Measurements from ENCODE around the gene RHOD.

RHOD gene, protein sequence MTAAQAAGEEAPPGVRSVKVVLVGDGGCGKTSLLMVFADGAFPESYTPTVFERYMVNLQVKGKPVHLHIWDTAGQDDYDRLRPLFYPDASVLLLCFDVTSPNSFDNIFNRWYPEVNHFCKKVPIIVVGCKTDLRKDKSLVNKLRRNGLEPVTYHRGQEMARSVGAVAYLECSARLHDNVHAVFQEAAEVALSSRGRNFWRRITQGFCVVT
- total RNA-seq, result 0 to 0.07 reads per million in 2 donors

DNA sequence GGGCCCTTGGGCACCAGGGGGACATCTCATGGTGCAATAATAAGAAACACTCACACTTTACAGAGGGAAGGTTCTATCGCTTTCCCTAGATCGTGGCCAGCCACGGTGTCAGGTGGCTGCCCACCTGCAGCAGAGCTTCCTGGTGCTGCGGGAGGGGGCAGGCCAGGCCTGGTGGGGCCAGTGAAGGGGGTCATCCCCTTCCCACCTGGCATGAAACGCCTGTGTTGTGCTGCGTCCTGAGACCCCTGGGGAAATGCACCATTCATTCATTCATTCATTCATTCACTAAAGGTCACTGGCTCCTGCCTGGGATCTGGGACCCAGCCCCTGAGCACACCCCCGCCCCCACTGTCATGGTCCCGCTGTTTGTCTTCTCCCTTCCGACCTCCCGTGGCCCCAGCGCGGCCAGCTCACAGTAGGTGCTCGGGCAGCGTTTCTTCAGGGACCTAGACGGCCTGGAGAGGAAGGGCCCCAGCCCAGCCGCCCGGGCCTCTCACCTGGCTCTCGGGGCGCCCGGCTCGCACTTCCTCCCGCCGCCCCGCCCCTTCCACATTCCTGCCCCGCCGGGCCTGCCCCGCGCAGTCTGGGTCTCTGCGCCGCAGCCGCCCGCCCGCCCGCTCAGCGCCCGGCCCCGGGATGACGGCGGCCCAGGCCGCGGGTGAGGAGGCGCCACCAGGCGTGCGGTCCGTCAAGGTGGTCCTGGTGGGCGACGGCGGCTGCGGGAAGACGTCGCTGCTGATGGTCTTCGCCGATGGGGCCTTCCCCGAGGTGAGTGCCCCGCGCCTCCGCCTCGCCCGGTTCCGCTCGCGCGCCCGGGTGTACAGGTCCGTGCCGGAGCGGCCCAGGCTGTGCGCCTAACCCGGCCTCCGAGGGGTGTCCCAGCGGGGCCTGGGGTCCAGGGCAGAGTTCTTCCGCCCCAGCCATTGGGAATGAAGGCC lies at the start of gene RHOD:
RHOD (plus strand) TSS at position 581 of the 938 bp plus-strand sequence; CDS start at position 637, 56 bp downstream.
- DNase-seq, result peak in 1 of 5 experiments; percentile 15

DNA sequence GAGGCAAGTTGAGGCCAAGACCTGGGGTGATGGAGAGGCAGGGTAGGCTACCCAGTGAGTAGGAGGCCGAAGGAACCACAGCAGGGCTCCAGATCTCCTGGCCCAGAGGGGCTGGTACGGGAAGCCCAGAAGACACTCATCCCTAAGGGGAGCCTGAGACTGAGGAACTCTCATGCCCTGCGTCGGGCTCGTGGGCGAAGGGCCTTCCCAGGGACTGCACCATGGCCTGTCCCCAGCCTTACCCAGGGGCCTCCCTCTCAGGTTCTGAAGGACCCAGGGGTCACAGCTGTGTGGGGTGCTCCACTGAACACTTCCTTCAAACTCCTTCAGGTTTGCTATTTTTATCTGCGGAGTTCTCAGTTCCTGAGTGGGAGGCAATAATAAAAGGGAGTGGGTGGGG lies 49.5 kb upstream of the RHOD start:
- DNase-seq, result no peak

DNA sequence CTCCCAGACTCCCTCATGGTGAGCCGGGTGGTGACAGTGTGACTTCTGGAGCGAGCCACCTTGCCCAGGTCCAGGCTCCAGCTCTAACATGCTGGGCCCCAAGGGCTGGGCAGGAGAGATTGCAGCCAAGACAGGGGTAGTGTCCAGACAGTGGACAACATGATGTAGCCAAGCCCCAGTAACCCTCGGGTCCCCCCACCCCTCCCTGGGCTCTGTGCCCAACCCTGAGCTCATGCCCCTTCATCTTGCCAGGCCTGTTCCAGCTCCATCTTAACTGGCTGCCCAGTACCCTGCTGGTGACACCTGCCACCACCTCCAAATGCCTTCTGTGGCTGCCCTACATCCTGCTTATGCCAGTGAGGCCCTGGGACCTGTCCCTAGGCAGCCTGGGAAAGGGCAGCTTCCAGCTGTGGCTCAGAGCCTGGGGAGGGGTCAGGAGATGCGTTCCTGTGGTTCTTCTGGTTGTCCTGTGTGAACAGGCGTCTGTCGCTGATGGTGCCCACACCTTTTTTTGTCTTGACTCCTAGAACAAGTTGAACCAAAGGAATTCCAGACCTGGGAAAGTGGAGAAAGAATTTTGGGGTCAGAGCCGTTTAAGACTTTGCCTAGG lies 46.2 kb upstream of the RHOD start:
- DNase-seq, result no peak

DNA sequence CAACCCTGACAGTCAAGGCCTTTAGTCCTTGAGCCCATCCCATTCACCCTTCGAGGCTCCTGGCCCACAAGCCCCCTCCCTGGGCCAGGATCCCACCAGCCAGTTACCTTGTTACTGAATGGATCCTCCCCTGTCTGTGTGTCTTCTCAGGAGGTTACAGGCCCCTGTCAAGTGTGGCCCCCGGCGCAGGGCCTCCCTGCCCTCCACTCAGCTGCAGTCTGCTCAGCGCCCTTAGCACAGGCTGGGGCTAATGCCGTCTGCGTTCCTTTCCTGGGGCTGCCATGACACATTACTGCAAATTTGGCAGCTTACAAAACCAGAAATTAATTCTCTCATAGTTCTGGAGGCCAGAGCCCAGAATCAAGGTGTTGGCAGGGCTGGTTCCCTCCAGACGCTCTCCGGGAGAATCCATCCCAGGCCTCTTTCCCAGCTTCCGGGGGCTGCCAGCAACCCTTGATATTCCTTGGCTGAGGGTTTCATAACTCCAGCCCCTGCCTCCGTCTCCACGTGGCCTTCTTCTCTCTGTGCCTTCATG lies 43.1 kb upstream of the RHOD start:
- DNase-seq, result no peak

DNA sequence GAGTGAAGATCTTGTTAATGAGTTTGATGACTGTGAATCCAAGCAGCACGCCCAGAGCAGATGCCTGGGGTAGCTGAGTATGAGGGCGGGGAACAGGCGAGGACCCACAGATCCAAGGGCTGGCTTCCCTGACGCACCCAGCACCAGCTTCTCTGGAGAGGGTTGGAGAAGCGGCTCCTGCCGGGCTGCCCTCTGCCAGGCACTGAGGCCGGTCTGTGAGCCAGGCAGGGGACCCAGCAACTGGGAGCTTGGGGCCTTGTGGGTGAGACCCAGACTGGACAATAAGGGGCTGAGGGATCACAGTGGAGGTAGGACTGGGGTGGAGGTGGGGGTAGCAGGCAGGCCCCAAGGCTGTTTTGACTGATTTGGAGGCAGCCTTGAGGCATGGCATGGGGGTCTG lies 42.3 kb upstream of the RHOD start:
- DNase-seq, result no peak

DNA sequence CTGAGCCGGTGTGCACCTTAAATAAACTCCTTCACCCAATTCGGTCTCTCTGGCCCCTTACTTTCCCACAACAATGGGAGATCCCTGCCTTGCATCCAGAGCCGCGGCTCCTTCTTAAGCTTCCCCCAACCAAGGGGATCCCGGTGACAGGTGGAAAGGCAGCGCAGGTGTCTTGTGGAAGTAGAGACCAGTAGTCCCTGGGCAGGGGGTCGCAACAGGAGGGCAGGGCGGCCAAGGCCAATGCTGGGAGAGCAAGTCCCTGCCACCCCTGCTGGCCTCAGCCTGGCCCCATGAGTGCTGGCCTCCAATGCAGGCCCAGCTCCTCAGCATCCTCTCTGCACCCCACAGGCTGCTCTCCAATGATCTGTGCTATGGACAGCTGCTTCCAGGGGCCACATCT lies 41.6 kb upstream of the RHOD start:
- DNase-seq, result no peak

DNA sequence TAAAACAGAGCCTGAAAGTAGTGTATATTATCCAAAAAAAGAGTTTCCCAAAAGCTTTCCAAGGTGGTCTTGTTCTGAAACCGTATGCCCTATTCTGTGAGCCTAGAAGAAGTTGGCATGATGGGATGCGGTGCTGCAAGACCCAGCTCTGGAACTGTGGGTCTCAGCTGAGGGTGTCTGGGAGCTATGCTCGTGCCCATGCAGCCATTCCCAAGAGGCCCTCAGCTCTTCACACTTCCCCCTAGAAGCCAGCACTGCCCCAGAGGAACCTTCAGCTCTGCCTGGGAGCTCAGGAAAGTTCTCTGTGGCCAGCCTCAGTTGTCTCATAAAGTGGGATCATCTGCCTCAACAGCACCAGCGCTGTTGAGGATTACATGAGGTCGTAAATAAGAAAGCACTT lies 40.1 kb upstream of the RHOD start:
- no peak for DNase-seq

DNA sequence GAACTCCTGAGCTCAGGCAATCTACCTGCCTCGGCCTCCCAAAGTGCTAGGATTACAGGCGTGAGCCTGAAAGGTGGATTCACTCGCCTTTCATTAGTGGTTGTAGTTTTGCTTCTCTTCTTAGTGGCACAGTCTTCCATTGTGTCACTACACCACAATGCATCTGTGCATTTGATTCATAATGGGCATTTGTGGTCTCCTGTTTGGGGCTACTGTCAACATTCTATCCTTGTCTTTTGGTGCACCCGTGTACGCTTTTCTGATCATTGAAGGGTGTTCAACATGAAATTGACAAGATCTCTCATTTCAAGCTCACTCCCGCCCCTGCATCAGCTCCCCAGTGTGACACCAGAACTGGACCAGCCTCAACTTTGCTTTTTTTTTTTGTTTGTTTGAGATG lies 35.7 kb upstream of the RHOD start:
- DNase-seq, result peak in 1 of 5 experiments; percentile 43

DNA sequence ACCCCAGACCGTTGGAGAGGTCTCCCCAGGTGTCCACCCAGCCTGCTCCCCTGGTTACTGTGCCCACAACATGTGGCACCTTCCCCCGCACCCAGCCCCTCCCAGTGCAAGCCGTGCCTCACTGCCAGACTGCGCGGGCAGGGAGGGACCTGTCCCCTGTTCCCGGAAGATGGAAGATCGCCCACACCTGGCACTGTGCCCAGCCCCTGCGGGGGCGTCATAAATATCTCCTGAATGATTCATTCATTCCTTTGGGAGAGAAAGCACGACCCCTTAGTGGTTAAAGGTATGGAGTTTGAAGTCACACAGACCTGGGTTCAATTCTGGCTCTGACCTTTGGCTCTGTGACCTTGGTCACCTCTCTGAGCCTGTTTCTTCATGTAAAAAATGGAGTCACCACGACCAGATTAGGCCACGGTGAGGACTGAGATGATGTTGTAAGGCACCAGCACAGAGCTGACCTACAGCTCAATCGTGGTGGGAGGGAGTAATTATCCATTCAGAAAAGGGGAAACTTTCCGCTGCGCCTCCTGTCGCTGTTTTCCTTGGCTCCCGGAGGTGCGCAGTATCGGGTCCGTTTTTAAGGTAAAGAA lies 34.2 kb upstream of the RHOD start:
- no peak for DNase-seq

DNA sequence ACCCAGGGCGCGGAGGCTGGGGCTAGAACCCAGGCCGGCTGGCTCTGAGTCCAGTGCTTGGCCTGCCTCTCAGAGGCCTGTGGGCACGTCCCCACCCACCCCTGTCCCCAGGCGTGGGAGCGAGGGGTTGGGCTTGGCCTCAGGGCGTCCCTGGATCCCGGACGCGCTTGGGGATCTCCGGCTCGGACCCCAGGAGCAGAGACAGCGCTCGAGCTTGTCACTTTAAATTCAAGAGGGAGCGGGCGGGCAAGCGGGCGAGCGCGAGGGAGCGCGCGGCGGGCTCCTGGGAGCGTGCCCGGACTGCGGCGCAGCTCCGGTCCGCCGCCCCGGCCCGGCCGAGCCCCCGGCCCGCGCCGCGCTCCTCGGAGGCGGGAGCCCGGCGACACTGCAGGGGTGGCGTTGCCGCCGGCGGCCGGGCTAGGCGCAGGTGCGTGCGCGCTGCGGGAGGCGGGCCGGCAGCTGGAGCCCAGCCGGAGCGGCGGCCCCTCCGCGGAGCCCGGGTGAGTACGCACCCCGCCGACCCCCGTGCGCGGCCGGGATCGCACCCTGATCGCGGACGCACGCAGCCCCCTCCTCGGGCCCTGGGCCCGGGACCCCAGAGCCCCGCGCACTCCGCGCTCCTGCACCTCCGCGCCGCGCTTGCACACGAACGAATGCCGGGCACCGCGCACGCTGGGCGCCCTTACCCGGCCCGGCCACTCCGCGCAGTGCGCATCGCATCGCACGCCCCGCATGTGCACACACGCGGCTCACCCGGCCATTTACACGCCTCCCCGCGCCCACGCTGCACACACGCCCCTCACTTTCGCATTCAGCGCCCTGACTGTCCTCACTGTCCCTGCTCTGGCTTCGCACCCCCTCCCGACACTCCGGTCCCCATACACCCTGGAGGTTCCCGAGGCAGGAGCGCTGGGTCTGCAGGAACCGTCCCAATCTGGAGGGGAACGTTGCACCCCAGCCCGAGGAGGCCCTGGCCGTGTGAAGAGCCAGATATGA lies 33.4 kb upstream of the RHOD start, which contains the start of gene SYT12:
SYT12 (plus strand) TSS at position 174 of the 996 bp plus-strand sequence. CDS start 7,011 bp downstream, outside the sequence.
- DNase-seq, result peak in 1 of 5 experiments; percentile 21

DNA sequence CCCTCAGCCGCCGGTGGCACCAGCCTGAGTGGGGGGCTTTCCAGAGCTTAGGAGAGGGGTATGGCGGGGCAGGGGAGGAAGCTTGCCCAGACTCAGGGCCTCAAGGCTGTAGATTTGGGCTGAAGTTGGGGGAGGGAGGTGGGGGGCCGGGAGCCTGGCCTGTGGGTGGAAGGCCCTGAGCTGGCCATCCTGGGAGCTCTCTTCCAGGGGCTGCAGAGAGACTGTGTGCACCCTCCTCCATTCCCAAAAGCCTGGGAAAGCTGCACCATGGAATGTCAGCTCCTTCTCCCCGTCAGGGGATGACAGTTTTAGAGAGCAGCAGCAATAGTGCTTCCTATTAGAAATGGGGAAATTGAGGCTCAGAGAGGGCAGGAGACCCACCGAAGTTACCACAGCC lies 32.7 kb upstream of the RHOD start:
- no peak for DNase-seq

DNA sequence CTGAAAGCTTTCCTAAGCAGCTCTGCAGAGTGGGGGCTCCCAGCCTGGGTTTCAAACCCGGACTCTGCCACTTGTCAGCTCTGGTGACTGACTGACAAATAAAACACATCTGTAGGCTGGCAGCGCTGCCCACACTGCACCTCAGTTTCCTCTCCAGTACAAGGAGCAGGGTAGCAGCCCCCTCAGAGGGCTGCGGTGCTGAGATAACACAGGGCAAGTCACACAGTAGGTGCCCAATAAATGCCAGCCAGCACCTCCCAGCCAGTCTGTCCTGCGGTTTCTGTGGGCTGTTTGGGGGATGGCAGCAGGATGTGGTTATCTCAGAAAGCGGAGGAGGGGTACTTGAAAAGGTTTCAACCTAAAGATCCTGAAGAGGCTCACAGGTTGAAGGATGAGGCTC lies 32.2 kb upstream of the RHOD start:
- peak in 4 of 5 experiments; percentile 14 to 83 (median 39) for DNase-seq

DNA sequence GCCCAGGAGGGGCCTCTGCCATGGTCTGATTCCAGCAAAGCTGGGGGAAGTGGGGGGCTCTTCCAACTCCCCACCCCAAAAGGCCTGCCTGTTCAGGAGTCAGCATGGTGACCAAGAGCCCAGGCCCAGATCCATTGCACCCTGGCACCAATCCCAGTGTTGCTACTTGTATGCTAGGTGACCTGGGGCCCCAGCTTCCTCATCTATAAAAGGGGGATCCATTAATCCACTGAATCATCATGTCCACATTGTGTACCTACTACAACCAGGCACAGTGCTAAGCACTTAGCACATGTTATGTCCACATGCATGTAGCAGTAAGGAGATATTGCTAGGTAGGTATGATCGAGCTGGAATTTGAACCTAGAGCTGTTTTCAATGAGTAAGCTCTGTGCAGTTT lies 31.7 kb upstream of the RHOD start:
- DNase-seq, result peak in 1 of 5 experiments; percentile 18

DNA sequence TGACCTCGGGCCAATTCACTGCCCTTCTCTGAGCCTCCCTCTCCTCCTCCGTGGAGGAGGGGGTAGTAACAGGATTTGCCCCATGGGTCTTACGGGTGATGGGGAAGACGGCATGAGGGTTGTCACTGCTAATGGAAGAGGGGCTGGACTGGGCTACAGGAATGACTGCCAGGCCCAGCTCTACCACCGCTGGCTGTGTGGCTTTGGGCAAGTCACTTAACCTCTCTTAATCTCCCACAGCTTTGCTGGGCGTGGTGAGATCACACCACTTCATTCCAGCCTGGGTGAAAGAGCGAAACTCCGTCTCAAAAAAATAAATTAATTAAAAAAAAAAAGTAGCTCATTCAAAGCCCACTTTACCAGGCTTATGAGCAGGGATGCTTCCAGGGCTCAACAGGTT lies 30.9 kb upstream of the RHOD start:
- no peak for DNase-seq

DNA sequence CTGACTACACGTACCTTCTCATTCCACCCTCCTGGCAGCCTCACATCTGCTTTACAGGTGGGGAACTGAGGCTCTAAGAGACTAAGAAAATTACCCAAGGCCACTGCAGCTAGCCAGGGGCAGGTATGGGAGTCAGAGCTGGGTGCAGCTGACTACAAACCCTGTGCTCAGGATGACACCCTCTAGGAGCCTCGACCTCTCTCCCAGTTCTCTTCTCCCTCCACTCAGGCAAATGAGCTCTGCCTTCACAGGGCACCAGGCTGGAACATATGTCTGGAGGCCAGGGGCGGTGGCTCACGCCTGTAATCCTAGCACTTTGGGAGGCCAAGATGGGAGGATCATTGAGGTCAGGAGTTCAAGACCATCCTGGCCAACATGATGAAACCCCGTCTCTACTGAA lies 29.7 kb upstream of the RHOD start:
- DNase-seq, result no peak

DNA sequence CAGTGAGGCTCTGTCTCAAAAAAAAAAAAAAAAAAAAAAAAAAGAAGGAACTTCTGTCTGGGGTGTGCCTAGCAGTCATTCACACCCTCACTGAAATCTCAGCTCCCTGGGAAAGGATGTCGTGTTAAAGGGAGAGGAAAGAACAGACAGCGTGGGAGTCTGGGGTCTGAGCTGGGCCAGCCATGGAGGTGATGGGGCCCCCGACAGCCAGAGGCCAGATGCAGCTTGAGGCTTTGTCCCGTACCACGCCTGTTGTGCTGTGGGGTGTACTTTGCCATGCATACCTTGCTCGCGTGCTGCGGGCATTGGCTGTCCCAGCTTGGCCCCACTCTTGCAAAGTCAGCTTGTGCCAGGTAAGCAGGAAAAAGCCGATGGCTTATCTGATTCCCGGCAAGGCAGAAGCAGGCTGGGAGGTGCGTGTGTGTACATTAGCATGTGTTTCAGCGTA lies 29.1 kb upstream of the RHOD start:
- DNase-seq, result no peak

DNA sequence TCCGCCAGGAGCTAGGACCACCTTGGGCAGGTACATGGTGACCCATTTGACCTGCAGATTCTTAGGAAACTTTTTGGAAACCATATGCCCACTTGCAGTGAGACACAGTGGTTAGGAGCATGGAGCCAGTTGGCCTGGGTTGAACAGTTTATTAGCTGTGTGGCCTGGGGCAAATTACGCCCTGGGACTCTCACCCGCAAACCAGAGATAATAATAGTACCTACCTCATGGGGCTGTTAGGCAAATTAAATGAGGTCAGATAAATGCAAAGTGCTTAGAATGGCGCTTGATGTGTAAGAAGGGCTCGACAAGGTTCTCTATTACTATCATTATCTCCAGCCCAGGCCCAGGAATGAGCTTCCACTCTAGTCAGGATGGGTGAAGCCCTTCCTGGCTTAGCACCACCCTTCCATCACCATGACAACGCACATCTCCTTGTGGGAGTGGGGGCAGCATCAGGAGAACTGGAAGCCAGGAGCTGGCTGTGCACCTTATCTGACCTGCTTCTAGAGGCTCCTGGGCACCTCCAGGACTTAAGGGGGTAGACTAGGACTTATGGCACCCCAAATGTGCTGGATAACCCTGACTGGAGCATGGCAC lies 28.6 kb upstream of the RHOD start:
- no peak for DNase-seq

DNA sequence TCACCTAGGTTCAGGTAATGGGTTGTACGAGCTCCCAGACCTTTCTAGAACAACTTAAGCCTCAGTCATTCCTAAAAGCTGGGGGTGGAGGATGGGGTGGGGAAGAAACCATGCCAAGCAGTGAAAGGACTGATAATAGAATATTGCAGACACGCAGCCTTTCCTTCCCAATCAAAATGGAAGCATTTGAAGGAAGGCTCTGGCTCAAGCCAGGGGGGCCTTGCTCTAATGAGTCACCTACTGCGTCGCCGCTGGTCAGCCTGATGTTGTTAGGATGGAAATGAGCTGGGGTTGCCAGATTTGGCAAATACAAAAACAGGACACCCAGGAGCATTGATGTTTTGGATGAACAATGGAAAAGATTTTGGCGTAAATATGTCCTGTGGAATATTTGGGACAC lies 27.5 kb upstream of the RHOD start:
- no peak for DNase-seq

DNA sequence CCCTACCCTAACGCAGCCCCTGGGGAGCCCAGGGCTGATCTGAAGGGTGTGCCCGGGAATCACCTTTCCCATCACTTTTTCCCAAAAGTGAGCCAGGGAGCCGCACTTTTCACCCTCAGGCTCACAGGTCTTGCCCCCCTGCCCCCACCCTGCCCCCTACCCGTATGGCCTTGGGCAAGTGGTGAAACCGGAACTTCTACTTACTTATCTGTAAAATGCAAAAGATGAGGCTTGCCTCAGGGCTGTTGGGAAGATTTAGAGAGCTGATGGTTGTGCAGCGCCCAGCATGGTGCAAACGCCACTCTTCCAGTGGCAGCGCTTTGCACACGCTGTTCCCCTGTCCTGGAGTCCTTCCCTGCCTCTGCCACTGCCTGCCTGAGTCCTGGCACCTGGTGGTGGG lies 25.7 kb upstream of the RHOD start:
- no peak for DNase-seq

DNA sequence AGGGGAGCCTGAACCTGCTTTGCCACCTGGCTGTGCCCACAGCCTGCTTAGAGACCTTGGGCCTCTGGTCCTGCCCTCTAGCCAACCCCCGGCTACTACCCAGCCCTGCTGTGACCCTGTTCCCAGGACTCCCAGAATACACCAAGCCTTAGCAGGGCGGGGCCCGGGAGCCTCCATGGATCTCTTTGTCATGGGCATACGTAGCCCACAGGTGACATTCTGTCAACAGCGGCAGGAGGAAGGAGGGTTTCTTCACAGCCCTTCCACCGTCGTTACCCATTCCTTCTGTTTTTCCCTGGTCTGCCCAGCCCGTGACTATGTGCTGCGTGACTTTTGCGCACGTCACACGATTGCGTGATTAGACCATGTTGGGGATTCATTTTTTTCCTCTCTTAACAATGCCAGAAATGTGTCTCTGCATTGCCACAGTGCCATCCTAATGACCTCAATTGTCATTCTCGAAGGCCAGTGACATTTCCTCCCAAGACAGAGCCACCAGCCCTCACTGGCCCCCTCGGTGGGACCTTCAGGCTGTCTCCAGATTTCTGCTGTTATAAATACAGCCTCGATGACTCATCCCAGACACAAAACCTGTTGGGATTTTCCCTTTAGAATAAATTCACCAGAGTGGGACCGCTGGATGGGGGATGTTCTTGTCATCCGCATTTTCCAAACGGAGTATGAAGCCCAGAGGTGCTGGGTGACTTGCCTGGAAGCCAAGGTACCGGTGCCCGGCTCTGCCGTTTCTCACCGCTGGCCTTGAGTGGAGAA lies 24.7 kb upstream of the RHOD start:
- DNase-seq, result no peak

All from T-helper 2 cell (primary cell).